GM21576 (cell line): ENCODE results near the gene COL6A3.
"Not testable (repeated sequence)": the region's sequence is repeated elsewhere in the genome, so short reads cannot be mapped to it uniquely, and the experiment has no call there.

ENCODE experiments used
- ATAC-seq: cut with Tn5 transposase; IDR thresholded peaks from one replicate; pipeline ENCODE4 v1.9.1; 2021; ENCODE audit warnings: mild to moderate bottlenecking, moderate library complexity; ENCODE audit not compliant: unreplicated experiment

Gene COL6A3

DNA sequence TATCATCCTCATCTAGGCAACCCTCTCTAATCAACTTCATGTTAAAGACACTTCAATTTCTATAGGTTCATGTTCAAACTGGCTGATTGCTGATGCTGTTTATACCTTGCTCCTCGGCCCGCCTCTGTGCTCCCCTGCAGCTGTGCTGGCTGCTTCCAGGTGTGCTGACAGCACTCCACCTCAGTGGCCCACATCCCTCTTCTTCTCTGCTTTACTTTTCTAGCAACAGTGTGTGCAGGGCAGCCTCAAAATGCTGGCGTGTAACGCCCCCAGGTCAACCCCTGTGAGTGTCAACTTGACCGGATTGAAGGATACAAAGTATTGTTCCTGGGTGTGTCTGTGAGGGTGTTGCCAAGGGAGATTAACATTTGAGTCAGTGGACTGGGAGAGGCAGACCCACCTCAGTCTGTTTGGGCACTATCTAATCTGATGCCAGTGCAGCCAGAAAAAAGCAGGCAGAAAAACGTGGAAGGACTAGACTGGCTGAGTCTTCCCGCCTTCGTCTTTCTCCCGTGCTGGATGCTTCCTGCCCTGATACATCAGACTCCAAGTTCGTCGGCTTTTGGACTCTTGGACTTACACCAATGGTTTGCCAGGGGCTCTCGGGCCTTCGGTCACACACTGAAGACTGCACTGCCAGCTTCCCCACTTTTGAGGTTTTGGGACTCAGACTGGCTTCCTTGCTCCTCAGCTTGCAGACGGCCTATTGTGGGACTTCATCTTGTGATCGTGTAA lies 94.7 kb downstream of the COL6A3 start:
- ATAC-seq: no peak

DNA sequence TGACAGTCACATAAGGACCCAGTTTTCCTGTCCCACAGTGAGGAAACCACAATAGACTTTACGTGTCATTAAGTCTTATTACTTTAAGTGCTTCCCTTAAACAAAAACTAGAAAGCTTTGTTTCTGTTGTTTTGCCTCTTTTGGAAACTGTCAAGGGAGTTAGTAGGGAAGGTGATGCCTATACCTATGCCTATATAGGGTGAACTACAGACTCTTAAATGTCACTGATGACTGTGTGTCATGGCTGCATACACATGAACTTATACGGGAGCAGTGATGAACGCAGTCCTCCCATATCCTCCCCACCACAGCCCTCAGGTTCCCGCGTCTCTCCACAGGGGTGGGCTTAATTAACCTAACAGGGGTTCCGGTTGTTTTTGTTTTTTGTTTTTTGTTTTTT lies 97.6 kb downstream of the COL6A3 start:
- ATAC-seq: no peak

DNA sequence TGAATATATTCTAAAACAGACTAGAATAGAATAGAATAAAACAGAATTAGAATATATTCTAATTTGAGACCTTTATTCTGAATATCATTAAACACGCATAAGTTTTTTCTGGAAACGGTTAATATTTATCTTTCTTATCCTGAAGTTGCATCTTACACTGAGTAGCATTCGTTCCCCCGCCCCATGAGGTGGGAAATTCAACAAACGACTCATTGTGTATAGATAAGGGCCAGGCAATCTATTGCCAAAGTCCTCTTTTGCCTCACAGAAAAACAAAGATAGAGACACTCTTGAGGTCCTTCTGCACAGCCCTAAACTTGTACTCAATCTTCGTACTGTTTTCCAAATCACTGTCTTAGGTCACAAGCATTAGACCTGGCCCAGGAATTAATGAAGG lies 98.1 kb downstream of the COL6A3 start:
- no peak for ATAC-seq

DNA sequence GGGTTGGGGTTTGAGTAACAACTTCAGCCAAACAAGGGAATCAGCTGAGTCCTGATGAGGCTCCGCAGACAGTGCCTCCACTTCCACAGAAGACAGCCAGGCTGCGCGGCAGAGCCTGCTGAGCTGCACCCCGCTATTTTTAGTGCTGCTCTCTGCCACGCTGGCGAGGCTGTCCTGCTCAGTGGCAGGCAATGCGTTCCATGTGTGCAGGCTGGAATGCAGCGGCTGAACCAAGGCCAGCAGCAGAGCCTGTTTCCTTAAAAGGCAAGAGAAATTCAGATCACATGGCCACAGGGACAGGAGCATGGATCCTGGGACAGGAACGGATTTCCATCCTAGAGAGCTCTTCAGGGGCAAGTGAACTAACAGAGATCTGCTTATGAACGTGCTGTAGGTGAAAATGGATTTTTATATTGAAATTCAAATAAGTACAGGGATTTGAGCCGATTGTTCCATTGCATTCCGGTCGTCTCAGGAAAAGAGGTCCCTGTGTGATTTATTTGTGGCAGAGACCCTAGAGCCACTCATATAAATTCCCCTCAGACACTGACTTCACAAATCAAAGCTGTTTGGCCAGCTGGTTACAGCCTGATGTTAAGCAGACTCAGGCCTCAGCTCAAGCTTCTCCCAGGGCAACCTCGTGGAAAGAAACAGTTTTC lies 98.7 kb downstream of the COL6A3 start:
- no peak for ATAC-seq

DNA sequence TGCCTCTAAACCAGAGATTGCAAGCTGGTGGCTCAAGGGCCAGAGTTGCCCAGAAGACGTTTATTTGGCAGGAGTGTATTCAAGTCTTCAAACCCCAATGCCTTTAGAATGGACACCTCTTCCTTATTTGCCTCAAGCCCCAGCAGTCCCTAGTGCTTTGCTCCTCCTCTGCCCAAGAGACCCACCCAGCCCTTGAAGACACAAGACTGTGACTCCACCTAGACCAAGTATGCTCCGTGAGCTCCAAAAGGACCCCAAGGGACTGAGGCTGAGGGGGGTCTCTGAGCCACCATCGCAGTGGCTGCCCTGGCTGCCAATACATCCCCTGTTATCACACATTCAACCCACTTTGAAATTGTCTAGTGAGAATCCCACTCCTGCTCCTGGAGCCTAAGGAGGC lies 99.3 kb downstream of the COL6A3 start:
- ATAC-seq: no peak

DNA sequence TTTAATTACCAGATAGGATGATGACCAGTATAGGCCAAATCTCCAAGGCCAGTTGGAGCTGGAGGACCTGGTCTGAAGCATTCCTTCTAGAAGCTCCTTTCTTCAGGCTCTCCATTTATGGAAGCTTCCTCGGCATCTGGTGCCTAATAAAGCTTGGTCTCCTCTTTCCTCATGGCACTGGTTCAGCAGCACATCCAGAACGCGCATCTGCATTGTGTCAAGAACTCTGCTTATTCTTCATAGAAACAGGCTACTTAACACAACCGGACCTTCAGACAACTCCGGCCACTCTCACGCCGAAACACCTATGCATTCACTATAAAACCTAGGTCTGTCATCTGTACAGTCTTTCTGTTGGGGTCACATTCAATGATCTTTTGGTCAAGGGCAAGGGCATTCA lies 99.8 kb downstream of the COL6A3 start:
- no peak for ATAC-seq

DNA sequence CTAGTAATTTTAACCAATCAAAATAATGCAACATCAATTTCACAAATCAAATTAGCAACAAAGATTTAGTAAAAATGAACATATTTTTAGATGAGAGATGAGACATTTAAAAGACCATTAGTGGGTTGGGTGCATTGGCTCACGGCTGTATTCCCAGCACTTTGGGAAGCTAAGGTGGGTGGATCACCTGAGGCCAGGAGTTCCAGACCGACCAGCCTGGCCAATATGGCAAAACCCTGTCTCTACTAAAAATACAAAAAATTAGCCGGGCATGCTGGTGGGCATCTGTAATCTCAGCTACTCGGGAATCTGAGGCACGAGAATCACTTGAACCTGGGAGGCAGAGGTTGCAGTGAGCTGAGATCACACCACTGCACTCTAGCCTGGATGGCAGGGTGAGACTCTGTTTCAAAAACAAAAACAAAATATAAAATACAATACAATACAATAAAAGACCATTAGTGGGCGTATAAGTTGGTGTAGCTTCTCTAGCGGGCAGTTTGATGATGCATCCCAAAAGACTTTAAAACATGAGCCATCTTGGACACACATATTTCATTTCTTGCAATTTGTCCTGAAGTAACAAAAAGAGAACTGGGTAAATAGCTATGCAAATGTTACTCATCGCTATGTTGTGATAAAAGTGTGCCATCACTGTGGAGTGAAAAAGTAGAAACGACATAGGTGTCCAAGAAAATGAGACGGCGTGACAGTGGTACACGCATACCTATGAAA lies 101.8 kb downstream of the COL6A3 start:
- no peak for ATAC-seq

DNA sequence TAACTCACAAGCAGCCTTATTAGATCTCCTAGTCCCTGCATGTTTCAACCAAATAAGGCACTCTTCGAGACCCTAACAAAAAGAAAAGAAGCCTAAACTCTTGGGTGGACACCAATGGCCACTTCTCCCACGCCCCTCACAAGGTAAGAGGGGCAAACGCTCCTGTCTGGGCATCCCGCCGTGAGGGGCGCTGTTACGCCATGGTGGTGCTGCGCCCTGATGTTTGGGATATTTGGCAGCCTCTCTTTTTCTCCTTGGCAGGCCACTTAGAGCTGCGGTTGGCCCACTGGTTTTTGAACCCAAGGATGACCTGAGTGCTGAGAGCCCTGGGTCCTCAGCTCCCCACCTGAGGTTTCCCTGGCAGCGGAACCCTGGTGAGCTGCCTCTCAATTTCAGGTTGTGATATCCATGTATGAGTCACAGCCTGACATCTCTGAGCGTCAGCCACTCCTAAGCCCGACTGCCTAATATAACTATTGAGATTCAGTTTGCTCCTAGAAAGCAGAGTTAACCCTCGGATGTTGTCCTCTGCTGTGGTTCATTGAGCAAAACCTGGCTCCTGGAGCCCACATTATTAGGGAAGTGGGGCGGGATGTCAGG lies 103.3 kb downstream of the COL6A3 start:
- no peak for ATAC-seq

DNA sequence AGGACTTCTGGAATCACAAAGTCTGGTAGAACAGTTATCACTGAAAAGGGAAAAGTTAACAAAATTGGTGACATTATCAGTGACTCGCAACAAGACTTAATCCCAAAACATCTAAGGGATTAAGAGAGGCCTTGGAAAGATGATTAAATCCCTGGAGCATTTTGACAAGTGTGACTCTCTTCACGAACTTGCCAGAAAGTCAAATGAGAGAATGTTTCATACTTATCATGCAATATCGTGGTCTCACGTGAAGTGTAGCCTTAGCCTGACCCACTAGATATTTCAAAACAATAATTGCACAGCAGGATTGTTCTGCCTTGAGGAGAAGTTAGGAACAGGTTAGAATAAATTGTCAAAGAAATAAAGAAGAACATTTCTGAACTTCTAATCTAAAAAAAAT lies 104.5 kb downstream of the COL6A3 start:
- ATAC-seq: no peak

DNA sequence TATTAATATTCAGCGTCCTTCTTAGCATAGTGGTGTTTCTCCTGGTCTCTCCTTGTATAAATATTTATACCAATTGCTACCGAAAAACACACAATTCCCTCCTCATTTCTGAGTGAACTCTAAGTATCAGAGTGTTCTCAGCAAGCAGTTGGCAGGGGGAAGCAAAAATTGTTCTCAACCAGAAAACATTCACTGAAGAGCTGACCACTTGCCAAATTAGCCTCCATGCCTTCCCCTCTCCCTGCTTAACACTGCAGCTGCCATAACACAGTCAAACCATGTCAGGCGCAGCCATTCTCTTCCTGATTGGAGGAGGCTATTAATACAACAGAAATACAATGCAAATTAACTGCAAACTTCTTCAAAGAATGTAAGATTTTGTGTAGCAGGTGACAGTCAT lies 105.0 kb downstream of the COL6A3 start:
- ATAC-seq: no peak

DNA sequence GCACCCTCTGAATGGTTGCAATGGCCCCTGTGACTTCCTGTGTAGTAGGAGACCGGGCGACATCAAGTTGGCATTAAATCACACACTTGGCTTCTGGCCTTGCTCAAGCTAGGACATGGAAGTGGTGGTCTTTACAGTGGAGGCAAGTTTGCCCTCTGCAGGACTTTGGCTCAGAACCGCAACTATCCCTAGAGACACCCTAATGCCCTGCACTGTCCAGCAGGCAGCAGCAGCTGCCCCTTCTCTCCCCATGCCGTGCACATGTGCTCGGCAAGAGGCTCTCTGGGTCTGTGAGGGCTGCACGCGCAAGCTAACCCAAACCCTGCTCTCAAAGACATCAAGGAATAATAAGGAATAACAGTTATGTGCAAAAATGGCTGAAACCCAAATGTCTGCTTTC lies 106.5 kb downstream of the COL6A3 start:
- ATAC-seq: no peak

DNA sequence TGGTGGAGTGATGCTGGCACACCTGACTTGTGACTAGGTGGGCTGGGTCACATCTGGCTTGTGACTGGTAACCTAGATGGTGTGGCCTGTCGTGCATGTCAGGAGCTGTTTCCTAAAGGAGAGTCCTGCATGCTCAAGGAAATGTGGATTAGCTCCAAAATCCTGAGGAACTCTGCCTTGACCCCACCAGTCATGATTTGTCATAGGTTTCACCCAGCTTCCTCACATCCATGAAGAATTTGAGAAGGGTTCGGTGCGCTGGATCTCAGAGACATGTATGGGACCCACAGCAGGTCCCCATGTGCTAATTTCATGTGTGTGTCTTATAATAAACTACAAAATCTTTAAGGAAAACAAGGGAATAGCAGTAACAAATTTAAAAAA lies 107.2 kb downstream of the COL6A3 start:
- ATAC-seq: no peak

DNA sequence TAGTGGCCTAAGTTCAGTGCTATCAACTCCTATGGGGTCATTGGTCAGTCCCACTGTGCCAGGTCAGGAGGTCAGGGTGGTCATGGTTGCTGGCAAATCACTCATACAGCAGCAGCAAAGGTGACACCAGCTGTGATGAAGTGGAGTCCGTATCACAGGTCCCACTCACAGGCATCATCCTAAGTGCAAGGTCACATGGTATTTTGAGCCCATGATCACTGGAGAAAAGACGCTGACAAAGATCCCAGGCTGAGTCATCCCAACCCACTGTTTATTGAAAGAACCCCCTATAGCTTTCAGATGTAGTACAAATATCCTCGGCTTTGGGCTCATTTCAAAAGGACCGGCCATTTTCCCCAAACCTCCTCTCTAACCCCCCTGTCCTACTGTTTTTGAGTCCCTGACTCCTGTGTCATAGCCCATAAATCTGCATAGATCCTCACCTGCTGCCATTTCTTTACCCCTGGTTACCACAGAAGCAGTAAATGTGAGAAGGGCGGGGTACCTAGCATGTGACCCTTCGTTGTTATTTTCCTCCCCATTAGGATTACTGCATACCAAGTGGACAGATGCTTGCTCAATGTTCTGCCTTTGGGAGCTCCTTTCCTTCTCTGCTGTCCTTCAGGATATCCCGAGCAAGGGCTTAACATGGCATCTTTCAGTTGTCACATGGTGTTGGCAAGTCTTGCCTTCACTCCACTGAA lies 107.7 kb downstream of the COL6A3 start:
- no peak for ATAC-seq

DNA sequence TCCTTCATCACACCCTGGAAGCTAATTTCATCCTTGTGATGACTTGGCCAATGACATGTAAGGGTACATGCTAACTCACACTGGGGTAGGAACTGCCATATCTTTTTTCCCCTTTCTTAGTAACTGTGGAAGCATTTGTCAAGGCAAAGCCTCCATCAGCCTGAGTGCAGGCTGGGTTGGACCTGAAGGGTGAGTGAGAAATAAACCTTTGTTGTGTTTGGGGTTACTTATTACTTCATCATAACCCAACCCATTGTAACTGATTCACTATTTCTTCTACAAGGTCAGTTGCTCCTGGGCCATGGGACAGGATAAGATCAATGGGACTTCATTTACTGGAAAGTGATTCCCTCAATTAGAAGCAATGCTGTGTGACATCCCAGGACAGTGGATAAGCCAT lies 108.4 kb downstream of the COL6A3 start:
- no peak for ATAC-seq

DNA sequence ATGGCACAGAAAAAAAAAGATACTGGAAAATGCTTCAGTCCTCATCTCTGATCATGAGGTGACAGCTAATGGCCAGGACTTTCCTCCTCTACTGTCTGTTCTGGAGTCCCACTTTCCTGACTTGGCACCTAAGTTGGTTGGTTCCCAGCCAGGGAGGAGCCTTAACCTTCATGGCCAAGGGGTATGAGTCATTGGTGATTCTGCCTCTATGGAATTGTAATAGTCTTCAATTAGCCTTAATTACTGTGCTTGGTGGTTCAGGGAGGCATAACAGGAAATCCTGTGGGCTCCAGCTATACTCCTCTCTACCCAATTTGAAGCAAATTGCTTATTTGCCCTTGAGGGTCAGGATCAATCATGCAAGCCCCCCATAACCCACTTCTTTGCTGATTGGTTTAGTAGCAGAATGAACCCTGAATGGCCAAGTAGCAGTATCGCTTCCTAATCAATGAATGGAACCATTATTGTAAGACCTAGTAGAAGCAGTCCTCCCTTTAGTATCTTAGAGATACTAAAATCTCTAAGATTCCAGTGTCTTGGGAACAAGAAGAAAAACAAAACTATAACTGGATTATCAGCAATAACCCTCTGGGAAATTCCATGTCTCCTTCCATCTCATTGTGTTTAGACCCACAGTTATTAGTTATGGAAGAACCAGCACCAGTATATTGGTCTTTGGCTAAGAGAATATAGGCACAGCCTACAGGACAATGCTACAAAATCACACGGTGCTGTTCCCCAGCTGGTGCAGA lies 109.0 kb downstream of the COL6A3 start:
- no peak for ATAC-seq

DNA sequence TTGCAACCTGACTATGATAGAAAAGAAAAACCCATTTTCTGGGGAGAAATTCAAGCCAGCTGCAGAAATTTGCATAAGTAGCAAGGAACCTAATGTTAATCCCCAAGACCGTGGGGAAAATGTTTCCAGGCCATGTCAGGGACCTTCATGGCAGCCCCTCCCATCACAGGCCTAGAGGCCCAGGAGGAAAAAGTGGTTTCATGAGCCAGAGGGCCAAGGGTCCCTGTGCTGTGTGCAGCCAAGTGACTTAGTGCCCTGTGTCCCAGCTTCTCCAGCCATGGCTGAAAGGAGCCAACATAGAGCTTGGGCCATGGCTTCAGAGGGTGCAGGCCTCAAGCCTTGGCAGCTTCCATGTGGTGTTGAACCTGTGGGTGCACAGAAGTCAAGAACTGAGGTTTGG lies 110.7 kb downstream of the COL6A3 start:
- ATAC-seq: not testable (repeated sequence)

DNA sequence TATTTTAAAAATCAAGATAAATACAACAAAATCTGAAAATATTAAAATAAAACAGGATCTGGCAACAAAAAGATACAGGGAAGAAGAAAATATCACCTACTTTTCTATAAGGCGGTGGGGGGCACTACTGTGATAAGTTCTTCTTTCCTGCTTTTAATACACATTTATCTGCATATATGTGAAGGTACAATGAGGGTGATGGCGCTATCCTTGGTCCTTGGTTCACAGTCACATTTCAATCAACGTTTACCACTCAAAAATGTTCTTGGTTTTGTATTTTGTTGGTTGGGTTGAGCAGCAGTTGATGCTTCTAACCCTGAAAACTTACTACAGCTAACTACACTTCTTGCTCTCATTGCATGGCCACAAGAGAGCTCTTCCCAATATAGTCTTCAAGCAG lies 112.4 kb downstream of the COL6A3 start:
- ATAC-seq: no peak

DNA sequence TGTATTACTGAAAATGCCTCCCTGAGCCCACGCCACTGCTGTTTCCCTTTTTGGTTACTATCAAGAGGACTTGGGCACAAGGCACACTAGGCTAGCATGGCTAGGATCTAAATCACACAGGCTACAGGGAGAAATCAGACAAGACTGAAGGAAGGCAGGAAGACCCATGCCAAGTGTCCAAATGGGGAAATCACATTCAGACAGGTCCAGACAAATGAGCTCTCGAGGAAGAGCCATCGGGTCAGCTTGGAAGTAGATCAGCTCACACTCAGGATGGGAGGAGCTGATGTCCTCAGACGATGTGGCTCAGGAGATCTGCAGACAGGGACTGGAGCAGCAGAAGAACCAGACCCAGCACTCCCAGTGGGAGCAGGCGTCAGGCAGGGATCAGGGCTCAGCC lies 113.2 kb downstream of the COL6A3 start:
- ATAC-seq: no peak

DNA sequence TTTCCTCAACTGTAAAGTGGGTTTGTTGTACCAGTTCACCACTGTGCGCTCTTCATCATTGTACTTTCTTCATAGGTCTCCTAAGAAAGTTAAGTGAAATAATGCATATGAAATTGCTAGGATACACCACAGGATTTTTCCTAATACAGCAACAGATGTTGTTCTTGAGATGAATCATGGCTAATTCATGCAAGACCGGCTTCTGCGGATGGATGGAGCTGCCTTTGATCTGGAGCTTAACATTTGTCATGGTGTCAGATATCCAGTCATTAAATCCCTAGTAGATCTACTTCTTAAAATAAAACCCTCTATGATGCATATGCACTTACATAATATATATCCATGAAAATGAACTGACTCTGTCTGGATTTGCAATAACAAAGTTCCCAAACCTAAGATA lies 114.1 kb downstream of the COL6A3 start:
- ATAC-seq: no peak
